Measurements from ENCODE around the gene HERC3. TPM values are rescaled to one million over a fixed set of nuclear protein-coding genes. Genes with fewer than 3 reads are reported as not detected.

HERC3 gene
- total and polyA plus RNA-seq, 2 of the 13 experiments (the other 11 are each of a cell fraction or from before 2014, with no cell fraction given): 3.8 to 6.2 TPM

- no peak overlapping the region for H3K27ac ChIP-seq (ENCODE audit: extremely low read length, insufficient read depth, low read length)
- no peak overlapping the region for H2AFZ ChIP-seq (ENCODE audit: low read length)
- ATAC-seq: no peak
- no peak for FAIRE-seq
- no peaks in the 10 kb centered on the region for H3K4me1 ChIP-seq (ENCODE audit: insufficient read depth, low read length)
- no peak for DNase-seq (ENCODE audit: low spot score)
- WGBS (ENCODE audit: low lambda C conversion rate): 75% methylated on average over 5 of the region's 5 CpGs
- CTCF ChIA-PET (ENCODE audit: low intra/inter-chr PET ratio, low total read pairs): no interaction called here
- no peaks in the 10 kb centered on the region for H4K20me1 ChIP-seq (ENCODE audit: insufficient read depth, low read length)
- H3K79me2 ChIP-seq (ENCODE audit: insufficient read depth, low read length): no peaks in the 10 kb centered on the region
- H3K4me3 ChIP-seq (replicated peaks in 1 of 3; ENCODE audit: insufficient read depth in 1 of 3, low read depth in 2 of 3, low read length in 3 of 3): no peak overlapping the region
- no TSS peak for BruUV-seq (replicated peaks)
- no peaks in the 10 kb centered on the region for H3K9me3 ChIP-seq (ENCODE audit: low read length)
- no peak overlapping the region for H3K9ac ChIP-seq (ENCODE audit: insufficient read depth, low read depth, low read length)
- no peaks in the 10 kb centered on the region; a peak in 1 of 5 replicates for H3K27me3 ChIP-seq (ENCODE audit: control insufficient read depth in 1 of 2, insufficient read depth in 2 of 2, low read length in 2 of 2)
- TF ChIP-seq WIZ (CRISPR knock-in tag; IDR thresholded peaks at IDR 0.05) (no peak), ZNF24 (IDR thresholded peaks at IDR 0.05) (no peak)
- in situ Hi-C loops (cut with HindIII; ENCODE audit: extremely low pct_ligation_motif_present, low pct_unique_long_range_greater_than_20kb) (no loop called here), intact Hi-C loops (cut with micrococcal nuclease; ENCODE audit: unreplicated experiment) (no loop called here)
- H3K4me2 ChIP-seq (ENCODE audit: low read depth, low read length): no peak overlapping the region
- POLR2A ChIA-PET: no interaction called here
- H3K36me3 ChIP-seq (replicated peaks in 1 of 2; ENCODE audit: control insufficient read depth in 1 of 2, insufficient read depth in 2 of 2, low read length in 2 of 2): peaks cover 15 to 71% of the 10 kb centered on the region in 2 experiments
These were observed 153.9 kb downstream of the HERC3 start for GRCh38 chr4:88746206-88746605.

DNA sequence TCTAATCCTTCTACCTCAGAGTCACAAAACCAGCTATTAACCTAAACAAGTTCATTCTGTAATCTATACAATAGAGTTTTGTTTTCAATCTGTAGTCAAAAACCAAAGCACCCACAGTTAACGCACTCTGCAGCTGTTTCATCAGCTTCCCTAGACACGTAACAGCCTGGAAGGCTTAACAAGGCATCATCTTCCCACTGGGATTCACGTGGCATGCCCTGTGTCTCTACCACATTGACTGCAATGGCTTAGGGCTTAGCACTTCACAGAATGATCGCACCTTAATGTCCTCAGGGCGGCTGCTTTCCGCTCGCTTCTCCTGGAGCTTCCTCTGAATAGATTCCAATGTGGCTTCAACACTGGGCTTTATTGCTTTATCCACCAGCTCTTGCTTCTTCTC is 155.1 kb downstream of the HERC3 start:
- Histone ChIP-seq H2AFZ (ENCODE audit: low read length) (no peak overlapping the region), H3K27me3 (ENCODE audit: control insufficient read depth in 1 of 2, insufficient read depth in 2 of 2, low read length in 2 of 2) (no peaks in the 10 kb centered on the region; a peak in 1 of 5 replicates), H3K36me3 (replicated peaks in 1 of 2; ENCODE audit: control insufficient read depth in 1 of 2, insufficient read depth in 2 of 2, low read length in 2 of 2) (peaks cover 17 to 68% of the 10 kb centered on the region in 2 experiments), H3K9ac (ENCODE audit: insufficient read depth, low read depth, low read length) (no peak overlapping the region), H3K9me3 (ENCODE audit: low read length) (no peaks in the 10 kb centered on the region), H3K27ac (ENCODE audit: extremely low read length, insufficient read depth, low read length) (no peak overlapping the region), H4K20me1 (ENCODE audit: insufficient read depth, low read length) (no peaks in the 10 kb centered on the region), H3K4me2 (ENCODE audit: low read depth, low read length) (no peak overlapping the region), H3K4me3 (replicated peaks in 1 of 3; ENCODE audit: insufficient read depth in 1 of 3, low read depth in 2 of 3, low read length in 3 of 3) (no peak overlapping the region), H3K4me1 (ENCODE audit: insufficient read depth, low read length) (peaks cover 6% of the 10 kb centered on the region), H3K79me2 (ENCODE audit: insufficient read depth, low read length) (no peaks in the 10 kb centered on the region)
- intact Hi-C loops (cut with micrococcal nuclease; ENCODE audit: unreplicated experiment): no loop called here
- DNase-seq (ENCODE audit: low spot score) (no peak), FAIRE-seq (no peak), ATAC-seq (no peak)
- CTCF ChIA-PET (ENCODE audit: low intra/inter-chr PET ratio, low total read pairs): no interaction called here
- in situ Hi-C loops (cut with HindIII; ENCODE audit: extremely low pct_ligation_motif_present, low pct_unique_long_range_greater_than_20kb): no loop called here
- POLR2A ChIA-PET: no interaction called here
- BruUV-seq (replicated peaks): no TSS peak
- TF ChIP-seq ZNF281 (CRISPR knock-in tag; IDR thresholded peaks at IDR 0.05; ENCODE audit: borderline replicate concordance): no peak
- no peak for TF ChIP-seq AGO1 (IDR thresholded peaks at IDR 0.05; ENCODE audit: low read depth, low read length, poor library complexity, severe bottlenecking)
- TF ChIP-seq POGK (CRISPR knock-in tag; conservative IDR thresholded peaks at IDR 0.05): no peak
- 99% methylated on average over 7 of the region's 7 CpGs for WGBS (ENCODE audit: low lambda C conversion rate)
